ENCODE data around the gene CLCC1. TPM values are rescaled to one million over a fixed set of nuclear protein-coding genes. Genes with fewer than 3 reads are reported as not detected.

Gene CLCC1, protein sequence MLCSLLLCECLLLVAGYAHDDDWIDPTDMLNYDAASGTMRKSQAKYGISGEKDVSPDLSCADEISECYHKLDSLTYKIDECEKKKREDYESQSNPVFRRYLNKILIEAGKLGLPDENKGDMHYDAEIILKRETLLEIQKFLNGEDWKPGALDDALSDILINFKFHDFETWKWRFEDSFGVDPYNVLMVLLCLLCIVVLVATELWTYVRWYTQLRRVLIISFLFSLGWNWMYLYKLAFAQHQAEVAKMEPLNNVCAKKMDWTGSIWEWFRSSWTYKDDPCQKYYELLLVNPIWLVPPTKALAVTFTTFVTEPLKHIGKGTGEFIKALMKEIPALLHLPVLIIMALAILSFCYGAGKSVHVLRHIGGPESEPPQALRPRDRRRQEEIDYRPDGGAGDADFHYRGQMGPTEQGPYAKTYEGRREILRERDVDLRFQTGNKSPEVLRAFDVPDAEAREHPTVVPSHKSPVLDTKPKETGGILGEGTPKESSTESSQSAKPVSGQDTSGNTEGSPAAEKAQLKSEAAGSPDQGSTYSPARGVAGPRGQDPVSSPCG
- 10 to 100 TPM; 22.8 to 27.3 (median 26.2) TPM for total RNA-seq

DNA sequence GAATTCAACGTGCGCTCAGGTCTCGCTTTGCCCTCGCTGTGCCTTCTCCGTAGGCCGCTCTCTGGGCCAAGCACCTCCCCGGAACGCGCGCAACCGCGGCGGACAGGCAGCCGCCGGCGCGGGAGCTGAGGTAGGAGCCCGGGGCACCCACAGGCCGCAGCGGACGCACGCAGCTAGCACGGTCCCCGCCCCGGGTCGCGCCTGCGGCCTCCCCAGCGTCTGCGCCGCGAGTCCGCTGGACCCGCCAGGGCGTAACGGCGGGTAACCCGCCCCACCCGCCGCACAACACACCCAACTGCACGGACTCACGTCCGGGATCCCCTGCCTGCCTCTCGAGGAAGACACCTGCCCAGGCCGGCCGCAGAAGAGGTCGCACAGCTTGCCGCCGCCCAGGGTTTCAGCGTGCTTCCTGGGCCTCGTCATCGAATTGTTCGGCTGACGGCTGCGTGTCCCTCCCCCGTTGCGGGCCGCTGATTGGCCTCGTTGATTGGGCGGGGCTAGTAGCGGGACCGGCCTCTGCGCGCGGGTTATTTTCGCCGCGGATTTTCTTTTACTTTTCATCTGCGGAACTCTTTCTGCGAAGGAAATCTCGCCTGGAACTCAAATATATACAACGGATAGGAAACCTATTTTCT lies at the start of gene CLCC1:
TSS of gene CLCC1 (minus strand) at position 433 of the 635 bp plus-strand sequence. CDS start 13,047 bp downstream, outside the sequence.
- TF ChIP-seq CTCF (IDR thresholded peaks at IDR 0.05; ENCODE audit: low read depth) = no peak

GRCh38 chr1:109011335-109011734 lies 48.1 kb upstream of the CLCC1 start:
- TF ChIP-seq CTCF (IDR thresholded peaks at IDR 0.05; ENCODE audit: low read depth) = no peak

DNA sequence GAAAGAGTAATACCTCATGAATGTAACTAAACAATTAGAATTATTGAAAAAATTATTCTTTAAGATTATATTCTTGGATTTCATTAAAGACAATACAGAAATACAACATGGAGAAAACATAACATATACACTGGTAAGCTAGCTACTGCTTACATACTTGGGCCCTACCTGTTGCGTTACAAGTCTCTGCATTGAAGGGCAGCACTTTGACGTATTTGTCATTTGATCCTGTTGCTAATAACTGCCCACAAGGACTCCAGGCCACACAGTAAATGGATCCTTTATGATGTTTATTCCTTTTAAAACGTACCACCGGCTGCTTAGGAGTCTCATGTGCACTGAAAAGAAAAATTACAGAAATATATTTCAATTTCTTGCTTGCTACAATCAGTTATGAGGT lies 19.8 kb upstream of the CLCC1 start:
- no peak for TF ChIP-seq CTCF (IDR thresholded peaks at IDR 0.05; ENCODE audit: low read depth)

- no peak for TF ChIP-seq CTCF (IDR thresholded peaks at IDR 0.05; ENCODE audit: low read depth)
These were observed 13.4 kb upstream of the CLCC1 start for GRCh38 chr1:108976658-108977057.

GRCh38 chr1:108972951-108973350 lies 9.7 kb upstream of the CLCC1 start:
- no peak for TF ChIP-seq CTCF (IDR thresholded peaks at IDR 0.05; ENCODE audit: low read depth)

- TF ChIP-seq CTCF (IDR thresholded peaks at IDR 0.05; ENCODE audit: low read depth) = no peak
These were observed 6.1 kb upstream of the CLCC1 start for GRCh38 chr1:108969346-108969745.

- no peak for TF ChIP-seq CTCF (IDR thresholded peaks at IDR 0.05; ENCODE audit: low read depth)
These were observed 618 bp downstream of the CLCC1 start for GRCh38 chr1:108962681-108963051.

All from subcutaneous adipose tissue (tissue), 4 donors.